Stimulated activated CD4-positive, alpha-beta T cell treated with anti-CD3 and anti-CD28 coated beads, Interleukin-4, amount 100 ng/mL, for 24 hours (primary cell): Measurements from ENCODE around the gene IHH.

Experiments
- DNase-seq: peaks from one replicate; pipeline ENCODE4 v3.0.0-alpha.2; 2020

Gene IHH

DNA sequence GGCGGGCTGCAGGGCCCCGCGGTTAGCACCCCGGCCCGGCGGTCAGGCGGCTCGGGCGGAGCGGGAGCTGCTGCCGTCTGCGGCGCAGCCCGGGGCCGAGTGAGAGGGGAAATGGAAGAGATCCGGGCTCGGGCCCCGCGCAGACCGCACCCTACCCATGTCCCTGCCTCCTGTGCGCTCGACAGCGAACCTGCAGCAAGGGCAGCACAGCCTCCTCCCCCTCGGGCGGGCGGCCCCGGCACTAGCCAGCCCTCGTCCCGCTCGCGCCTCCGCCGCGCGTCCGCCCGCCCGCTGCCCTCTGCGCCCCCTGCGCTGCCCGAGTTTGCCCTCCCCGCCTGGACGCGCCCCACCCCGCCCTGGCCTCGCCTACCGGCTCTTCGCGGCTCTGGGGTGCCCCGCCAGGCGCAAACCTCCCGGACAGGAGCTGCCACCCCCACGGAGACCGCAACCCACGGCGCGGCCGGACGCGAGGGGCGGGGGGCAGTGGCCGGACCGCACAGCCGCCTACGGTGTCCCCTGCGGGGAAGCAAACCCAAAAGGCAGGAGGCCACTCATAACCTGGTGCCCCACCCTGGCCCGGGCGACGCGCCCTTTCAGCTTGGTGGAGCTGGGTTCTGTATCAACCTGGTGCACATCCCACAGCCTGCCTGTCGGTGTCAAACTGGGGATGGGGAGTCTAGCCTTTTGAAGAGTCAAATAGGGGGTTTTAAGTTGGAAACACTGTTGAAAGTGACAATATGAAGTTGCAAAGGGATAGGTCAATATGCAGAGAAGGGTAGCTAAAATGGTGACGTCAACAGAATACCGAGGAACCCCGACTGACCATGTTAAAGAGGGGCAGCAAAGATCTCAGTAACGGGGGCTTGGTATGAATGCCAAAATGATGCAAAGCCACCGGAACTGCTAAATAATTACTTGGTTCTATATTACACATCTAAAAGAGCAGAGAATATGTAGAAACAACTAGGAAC is at the start of gene IHH:
TSS of gene IHH (minus strand) at position 101 of the 971 bp plus-strand sequence. CDS start 454 bp downstream, outside the sequence.
- no peak for DNase-seq

DNA sequence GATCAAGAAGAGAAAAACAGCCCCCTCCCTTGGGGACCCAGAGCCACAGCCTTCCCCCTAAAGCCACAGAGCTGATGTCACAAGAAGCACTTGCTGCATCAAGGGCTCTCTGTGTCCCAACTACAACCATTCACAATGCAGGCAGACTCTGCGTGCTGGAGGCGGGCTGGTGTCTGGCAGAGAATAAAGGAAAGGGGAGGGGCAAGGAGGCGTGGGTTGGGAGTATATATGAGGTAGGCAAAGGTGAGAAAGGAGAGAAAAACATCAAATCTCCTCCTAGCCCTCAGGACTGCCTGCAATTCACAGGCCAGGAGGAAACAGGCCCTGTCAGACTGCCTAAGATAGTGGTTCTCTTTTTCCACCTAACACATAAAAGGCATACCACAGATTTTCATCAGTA is 48.8 kb upstream of the IHH start:
- DNase-seq = peak; percentile 56

DNA sequence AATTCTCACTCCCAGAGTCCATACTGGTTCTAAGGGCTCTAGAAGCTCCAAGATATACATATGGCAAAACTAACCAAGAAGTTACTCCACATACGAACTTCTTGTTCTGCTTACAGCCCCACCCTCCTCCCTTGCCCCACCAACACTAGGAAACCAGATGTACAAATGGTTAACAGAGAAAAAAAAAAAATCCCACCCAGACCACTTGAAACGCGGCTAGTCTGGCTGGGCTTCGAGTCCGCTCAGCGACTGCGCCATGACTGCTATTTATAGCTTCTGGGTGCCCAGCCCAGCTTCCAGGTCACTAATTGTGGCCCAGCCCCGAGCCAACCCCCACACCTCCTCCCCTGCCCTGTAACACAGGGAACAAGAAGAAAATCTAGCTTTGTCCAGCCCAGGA is 47.0 kb upstream of the IHH start:
- DNase-seq = no peak

DNA sequence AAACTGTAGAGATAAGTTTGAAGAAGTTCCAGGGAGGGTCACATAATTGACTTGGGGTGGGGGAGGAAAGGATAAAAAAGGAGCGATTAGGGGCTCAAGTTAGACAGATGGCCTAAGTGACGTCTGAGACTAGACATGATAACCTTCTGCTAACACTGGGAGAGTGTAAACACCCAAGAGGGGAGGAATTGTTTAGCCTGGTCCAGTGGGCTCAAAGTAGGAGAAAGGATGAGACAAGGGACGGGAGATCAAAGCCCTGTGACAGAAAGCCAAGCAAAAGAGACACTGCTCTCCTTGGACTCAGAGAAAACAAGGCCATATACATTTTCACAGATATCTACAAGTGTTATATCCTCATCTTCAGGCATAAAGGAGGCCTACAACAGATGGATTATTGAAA is 45.5 kb upstream of the IHH start:
- no peak for DNase-seq

DNA sequence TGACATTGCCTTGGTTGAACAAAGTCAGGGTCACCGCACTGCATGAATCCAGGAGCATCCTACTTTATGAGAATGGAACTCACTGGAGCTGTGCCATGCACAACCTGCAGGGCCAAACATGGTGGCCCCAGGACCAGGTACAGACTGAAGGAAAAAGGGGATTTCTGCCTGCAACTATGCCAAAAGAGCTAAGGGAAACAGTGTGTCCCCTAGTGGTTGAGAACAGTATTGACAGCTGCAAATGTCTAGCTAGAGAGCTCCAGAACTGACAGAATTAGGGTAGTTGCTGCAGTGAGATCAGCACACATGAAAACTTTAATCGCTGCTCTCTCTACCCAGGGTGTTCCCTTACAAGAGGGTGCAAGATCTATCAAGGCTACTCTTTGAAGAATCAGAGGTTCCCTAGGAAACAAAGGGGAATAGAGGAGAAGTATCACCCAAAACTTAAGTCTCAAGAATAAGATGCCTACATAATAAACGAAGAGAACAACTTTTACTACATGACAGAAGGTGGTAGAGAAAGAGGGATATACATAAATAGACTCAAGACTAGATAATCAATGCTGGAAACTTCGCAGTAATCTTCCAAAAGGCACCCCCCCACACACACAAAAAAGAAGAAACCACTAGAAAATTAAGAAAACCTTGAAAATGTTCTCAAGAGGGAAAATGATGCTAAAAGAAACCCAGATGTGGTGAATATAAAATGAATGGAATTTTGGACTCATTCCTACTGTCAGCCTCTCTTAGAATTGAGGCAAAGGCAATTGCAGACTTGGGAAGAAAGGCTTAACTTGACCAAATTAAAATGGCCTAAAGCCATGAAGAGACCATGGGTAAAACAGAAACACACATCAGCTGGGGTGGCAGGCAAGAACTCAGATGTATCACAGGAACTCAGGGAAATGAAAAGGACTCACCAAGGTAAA is 43.6 kb upstream of the IHH start:
- peak; percentile 7 for DNase-seq

DNA sequence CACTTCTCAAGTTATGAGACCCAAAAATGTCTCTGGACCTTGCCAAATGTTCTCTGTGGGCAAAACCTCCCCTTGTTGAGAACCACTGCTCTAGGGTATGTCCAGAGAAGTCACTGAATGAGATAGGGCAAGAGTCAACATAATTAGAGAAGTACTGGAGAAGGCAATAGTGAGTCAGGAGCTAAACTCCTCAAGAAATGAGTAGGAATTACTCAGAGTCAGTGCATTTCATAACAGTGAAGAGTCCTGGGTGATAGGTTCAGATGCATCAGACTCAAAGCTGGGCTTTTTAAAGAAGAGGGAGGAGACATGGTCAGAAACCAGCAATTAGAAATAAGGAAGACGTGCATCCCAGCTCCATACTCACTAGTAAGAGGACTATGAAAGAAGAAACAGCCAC is 38.6 kb upstream of the IHH start:
- DNase-seq = no peak

DNA sequence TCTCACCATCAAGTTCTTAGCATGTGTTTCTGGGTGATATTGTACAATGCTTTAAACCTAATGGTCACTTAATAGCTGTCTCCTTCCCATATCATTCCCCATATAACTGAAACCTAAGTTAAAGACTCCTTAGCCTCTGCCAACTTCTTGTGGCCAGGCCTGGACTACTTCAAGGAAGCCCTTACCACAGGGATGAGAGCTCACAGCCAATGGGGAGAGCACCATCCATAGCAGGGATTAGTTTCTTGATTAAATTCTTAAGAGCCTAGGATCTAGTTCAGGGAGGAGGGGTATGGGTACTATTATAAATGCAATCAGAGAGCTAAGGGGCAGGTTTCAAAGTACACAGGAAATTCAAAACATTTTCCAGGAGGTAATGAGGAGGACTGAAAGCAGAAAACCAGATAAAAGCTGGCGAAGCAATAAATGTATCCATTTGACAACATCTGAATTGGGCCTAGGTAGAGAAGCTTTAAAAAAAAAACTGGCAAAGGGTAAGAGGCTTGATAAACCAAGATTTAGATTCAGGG is 34.8 kb upstream of the IHH start:
- no peak for DNase-seq

DNA sequence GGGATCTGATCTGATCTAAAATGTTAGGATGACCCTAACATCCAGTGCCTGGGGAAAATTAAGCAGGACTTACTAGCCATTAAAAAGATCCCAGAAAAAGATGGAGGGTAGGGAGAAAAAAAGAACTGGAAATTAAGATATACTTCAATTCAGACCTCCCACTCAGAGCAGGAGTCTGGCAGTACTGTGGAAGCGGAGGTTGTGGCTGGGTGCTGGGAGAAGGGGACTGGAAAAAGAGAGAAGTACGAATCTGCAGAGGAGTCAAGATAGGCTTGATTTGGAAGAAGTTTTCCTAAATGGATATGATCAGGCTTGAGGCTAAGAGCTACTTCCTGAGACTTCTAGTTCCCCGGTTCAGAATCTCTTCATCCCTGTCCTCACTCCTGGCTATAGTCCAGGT is 33.5 kb upstream of the IHH start:
- no peak for DNase-seq

DNA sequence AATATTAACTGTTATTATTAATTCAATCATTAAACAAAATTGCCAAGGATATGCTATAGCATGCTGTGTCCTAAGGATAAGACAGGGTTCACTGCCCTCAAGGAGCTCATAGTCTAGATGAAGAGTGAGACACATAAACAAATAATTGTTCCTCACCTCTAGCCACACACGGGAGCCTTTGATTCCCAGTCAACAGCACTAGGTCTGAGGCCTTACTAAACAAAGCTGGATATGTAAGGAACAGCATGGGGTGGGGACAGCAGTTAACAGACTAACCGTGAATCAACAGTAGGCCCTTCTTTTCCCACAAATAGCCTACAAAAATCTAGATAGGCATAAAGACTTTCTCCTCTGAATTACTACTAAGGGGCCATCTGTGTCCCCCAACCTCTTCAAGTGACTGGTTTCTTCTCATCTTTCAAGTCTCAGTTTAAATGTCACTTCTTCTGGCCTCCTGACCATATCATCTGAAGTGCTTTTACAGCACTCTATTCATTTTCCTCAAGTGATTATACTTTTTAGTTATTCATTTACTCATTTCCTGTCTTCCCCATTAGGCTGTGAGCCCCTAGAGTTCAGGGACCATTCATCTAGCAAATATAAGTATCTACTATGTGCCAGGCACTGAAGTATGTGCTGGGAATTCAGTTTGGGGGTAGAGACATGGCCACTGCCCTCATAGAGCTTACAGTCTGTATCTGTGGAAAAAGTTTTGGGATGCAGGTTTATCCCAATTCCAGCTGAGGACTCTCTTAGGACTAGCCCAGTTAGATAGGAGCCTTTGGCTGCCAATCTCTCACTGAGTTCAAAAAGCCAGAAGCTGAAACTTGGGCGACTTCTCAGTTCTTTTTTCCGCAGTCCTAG is 29.9 kb upstream of the IHH start:
- no peak for DNase-seq

DNA sequence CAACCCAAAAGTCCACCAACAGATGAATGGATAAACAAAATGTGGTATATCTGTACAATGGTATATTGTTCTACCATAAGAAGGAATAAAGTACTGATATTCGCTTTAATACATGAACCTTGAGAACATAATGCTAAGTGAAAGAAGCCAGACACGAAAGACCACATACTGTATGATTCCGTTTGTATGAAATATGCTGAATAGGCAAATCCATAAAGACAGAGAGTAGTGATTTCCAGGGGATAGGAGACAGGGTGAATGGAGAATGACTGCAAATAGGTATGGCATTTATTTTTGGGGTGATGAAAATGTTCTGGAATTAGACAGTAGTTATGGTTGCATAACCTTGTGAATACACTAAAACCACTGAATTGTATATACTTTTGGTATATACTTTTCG is 28.6 kb upstream of the IHH start:
- no peak for DNase-seq

DNA sequence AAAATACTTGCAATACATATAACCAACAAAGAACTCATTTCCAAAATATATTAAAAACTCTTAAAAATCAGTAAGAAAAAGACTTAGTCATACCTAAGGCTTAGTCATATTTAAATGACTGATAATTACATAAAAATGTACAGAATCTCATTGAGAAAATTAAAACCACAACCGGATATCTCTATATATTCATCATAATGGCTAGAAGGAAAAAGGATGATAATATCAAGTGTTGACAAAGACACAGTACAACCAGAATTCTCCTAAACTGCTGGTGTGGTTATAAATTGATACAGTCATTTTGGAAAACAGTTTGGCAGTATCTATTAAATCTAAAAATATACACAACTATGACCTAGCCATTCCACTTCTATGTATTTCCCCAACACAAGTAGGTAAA is 27.1 kb upstream of the IHH start:
- no peak for DNase-seq

DNA sequence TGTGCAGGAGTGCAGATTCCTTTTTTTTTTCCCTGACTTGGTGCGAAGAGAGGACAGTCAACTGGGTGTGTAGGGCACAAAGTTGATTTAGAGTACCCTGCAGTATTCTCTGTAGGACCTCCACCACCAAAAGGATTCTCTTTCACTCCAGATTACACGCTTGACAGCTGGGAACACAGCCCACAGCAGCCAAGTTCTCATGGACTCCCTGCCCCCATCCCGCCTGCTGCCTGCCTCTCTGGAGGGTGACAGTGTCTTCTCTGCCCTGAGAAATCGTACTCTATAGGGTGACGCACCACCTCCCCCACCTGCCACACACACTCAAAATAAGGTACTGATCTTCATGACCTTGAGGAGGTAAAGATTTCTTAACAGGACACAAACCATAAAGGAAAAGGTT is 26.6 kb upstream of the IHH start:
- DNase-seq = no peak

DNA sequence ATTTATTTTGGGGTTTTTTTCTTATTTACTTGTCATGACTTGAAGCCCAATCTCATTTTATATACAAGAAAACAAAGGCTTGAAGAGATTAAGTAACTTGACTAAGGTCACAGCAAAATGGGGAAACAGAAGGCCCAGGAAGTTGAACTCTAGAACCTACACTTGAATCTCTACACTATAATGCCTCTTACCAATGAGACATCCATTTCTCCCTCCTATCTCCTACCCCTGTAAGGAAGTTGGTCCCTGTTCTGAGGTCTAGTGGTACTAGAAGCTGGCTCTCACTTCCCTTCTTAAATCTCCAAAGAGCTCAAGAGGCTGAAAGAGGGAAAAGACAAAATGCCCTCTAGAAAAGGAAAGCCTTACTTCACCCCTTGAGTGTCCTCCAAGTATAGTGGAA is 25.5 kb upstream of the IHH start:
- DNase-seq = no peak

DNA sequence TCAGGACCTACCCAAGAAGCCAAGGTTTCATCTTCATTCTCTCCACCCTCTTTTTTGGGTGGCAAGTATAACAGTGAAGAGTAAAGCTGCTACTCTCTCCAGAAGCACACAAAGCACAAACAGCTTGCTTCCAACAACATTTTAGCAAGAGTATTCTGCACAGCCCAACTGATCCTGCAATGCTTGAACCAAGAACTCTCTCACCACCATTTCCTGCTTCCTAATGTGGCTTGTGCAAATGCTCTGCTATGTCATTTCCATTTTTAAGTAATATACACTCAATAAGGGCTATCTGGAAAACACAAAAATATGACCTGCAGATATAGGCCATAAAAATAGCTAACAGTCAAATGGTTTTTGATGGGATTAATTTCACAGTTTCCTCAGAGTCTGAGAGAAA is 24.1 kb upstream of the IHH start:
- DNase-seq = no peak

DNA sequence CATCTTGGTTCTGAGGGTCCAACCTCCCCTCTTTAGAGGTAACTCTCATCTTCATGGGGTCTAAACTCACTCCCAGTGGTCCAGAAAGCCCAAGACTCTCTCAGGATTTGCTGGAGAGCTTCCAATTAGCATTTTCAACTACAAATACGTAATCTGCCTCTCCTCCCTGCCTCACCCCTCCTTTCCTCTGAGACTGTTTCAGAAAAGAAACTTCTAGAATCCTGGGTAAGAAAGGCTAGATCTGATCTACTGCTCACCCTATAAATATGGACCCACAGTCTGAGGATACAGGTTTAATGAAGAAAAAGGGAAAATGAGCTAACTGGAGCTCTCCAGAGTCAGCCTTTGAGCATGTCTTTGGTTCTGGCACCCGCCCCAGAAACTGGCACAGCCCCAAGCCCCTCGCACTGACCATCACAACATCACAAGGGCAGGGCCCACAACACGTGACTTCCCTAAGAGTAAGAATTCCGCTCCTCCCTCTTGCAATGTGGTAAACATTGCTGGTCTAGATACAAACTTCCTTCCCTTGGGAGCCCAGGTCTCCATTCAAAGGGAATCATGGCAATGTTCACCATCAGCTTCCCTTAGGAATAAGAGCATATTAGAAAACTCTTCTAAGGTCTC is 21.7 kb upstream of the IHH start:
- no peak for DNase-seq

DNA sequence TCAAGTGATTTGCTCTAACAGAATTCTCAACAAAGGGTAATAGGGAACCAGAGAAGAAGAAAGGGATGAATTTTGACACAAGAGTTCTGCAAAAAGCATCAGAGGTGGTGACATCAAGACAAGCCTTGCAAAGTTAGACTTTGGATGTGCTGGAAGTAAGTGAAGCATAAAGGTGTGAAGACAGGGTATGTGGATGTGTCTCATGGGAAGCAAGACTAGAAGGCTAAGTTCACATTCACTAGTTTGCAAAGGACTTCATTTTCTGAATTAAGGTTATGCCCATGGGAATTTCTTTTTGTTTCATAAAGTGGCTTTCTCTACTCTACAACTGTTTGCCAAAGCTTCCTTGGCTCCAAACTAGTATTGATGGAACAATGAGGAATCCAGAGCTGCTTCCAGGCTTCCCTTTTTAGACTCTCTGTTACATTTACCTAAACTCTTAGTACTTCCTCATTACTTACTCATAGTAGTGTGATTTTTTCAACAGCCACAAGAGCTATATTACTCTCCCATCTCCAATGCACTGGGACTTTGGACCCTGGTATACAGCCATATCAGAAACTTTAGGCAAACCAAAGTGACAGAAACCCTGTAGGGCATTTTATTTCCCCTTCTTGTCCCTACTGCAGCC is 21.1 kb upstream of the IHH start:
- no peak for DNase-seq

DNA sequence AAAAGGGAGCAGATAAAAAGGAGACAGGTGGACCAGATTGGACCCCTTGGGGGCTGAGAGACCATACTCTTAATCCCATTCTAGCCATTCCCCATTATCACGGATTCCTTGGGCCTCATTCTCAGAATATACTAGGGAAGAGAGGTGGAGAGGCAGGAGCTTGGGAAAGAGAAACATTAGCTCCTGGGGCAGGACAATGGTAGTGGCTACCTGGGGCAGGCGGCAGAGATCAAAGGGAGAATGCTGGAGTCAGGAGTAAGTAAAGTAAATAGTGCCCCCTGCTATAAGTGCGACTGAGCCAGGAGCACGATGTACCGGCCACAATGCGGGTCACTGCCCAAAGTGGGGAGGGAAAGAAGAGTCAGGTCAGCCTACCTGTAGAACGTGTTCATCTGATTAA is 20.4 kb upstream of the IHH start:
- DNase-seq = no peak

DNA sequence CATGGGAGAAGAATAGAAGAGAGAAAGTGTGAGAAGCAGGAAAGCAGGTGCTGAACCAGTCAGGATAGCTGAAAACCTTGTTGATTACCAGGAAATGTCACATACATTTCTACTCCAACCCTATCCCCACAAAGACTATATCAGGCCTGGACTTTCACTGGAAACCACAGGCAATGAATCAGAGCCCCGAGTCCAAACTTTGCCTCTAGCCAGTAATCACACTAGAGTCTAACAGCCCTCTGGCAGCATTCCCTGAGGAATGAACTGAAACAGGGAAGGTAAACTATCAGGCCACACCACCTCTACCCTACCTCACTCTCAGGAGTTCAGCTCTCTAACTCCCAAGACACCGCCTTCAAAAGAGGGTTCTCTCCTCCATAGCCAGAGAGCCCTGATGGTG is 18.7 kb upstream of the IHH start:
- no peak for DNase-seq

DNA sequence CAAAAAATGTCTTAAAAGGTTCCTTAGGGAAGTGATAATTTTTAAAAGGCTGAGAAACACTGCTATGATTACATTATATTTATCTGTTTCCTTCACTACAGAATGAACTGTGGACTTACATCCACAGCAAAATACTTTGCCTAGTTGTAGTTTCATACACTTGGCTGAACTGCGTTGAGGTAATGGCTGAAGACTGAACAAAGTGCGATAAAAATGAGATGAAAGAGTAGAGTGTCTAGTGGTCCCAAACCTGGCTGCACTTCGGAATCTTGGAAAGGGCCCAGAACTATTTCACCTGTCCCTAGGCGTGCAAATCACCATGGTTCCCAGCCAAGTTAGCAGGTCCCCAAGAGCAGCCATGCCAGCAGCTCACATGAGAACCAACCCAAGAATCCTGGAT is 18.2 kb upstream of the IHH start:
- no peak for DNase-seq

DNA sequence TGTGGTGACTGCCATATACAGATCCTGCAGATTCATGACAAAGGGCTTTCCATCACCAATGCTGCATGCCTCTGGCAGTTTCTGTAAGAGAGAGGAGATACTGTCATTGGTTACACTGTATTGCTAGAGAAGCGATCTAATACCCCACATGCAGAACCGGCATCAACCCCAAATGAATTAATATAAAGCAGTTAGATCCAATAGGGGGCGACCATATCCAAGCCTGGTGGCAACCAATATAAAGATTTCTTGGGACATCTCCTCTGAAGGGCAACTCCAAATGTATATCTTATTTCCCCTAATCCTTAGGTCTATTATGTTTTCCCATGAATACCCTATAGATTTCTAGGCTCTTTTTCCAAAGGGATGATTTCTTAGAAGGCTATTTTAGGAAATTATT is 17.4 kb upstream of the IHH start:
- no peak for DNase-seq

DNA sequence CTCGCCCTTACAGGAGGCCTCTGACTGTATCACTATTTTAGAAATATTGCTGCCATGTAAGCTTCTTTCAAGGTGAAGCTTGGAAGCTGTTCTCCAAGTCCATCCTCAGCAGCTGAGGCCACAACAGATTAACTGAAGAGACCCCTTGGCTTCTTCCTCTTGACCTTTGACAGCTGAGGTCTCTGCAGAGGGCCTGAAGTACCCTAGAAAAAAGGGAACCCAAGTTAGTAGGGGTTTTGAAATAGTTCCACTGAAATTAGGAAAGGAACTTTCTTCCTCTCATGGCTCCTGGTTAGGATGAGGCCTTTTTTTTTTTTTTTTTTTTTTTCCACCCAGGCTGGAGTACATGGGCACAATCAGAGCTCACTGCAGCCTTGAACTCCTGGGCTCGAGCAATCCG is 15.5 kb upstream of the IHH start:
- DNase-seq = no peak
